Loucy (cell line): ENCODE measurements around the gene NOL9.

Source experiments
- CTCF ChIP-seq: fragments of 200-600 bp; sonication (generic); conservative IDR thresholded peaks from 2 replicates; pipeline ENCODE4 v1.5.1; 2014; ENCODE audit warnings: mild to moderate bottlenecking, antibody characterized with exemption, low read length
- EZH2phosphoT487 ChIP-seq: fragments of 200-600 bp; IDR thresholded peaks from 2 replicates; pipeline ENCODE4 v1.6.1; 2018; ENCODE audit warnings: antibody characterized with exemption, mild to moderate bottlenecking, moderate library complexity, borderline replicate concordance

- TF ChIP-seq CTCF (no peak), EZH2phosphoT487 (no peak)
These were observed 71.1 kb downstream of the NOL9 start for GRCh38 chr1:6483017-6483760.
